Endothelial cell of hepatic sinusoid (primary cell): ENCODE measurements around the gene EPS8L3.
"Not testable (repeated sequence)": the region's sequence is repeated elsewhere in the genome, so short reads cannot be mapped to it uniquely, and the experiment has no call there.

Source experiments
- in situ Hi-C: cut with HindIII; loops from 2 replicates; pipeline ENCODE4 v1.10.0; 2017; ENCODE audit warnings: low sequenced_read_pairs

EPS8L3 gene

GRCh38 chr1:109750920-109751319, 12.8 kb downstream of the EPS8L3 start:
- in situ Hi-C loops, result loop anchor here (25.0 kb wide), 1 partner anchor 214 kb away; the partner anchor contains the start of genes GNAI3 and GPR61

GRCh38 chr1:109750241-109750882, 13.4 kb downstream of the EPS8L3 start:
- in situ Hi-C loops, result loop anchor here (25.0 kb wide), 1 partner anchor 213 kb away; the partner anchor contains the start of genes GNAI3 and GPR61

GRCh38 chr1:109749221-109749620, 14.5 kb downstream of the EPS8L3 start:
- in situ Hi-C loops, result no loop called here

GRCh38 chr1:109748311-109748710, 15.4 kb downstream of the EPS8L3 start:
- in situ Hi-C loops, result not testable (repeated sequence)

- in situ Hi-C loops, result no loop called here
These were observed 22.9 kb downstream of the EPS8L3 start, which contains the start of gene GSTM3 for GRCh38 chr1:109740615-109741373. TSS of gene GSTM3 (minus strand) at chr1:109741038. CDS start at chr1:109740287, 751 bp downstream.

GRCh38 chr1:109739738-109740614, 23.7 kb downstream of the EPS8L3 start:
- in situ Hi-C loops, result no loop called here

GRCh38 chr1:109733236-109733870, 30.4 kb downstream of the EPS8L3 start:
- in situ Hi-C loops, result no loop called here

- in situ Hi-C loops, result no loop called here
These were observed 31.3 kb downstream of the EPS8L3 start for GRCh38 chr1:109732390-109732881.

GRCh38 chr1:109730666-109731065, 33.1 kb downstream of the EPS8L3 start:
- in situ Hi-C loops, result no loop called here

GRCh38 chr1:109728870-109729269, 34.9 kb downstream of the EPS8L3 start:
- in situ Hi-C loops, result loop anchor here (5.0 kb wide), 1 partner anchor 82 kb away; no protein-coding TSS in a partner anchor

- in situ Hi-C loops, result loop anchor here (5.0 kb wide), 1 partner anchor 80 kb away; no protein-coding TSS in a partner anchor
These were observed 36.9 kb downstream of the EPS8L3 start for GRCh38 chr1:109726728-109727373.

- in situ Hi-C loops, result loop anchor here (5.0 kb wide), 1 partner anchor 79 kb away; no protein-coding TSS in a partner anchor
These were observed 37.7 kb downstream of the EPS8L3 start for GRCh38 chr1:109726007-109726406.

GRCh38 chr1:109725510-109725909, 38.2 kb downstream of the EPS8L3 start:
- in situ Hi-C loops, result loop anchor here (5.0 kb wide), 1 partner anchor 78 kb away; no protein-coding TSS in a partner anchor

GRCh38 chr1:109724933-109725332, 38.8 kb downstream of the EPS8L3 start:
- in situ Hi-C loops, result loop anchor here (5.0 kb wide), 1 partner anchor 78 kb away; no protein-coding TSS in a partner anchor

- in situ Hi-C loops, result no loop called here
These were observed 40.6 kb downstream of the EPS8L3 start for GRCh38 chr1:109722908-109723691.

- in situ Hi-C loops, result no loop called here
These were observed 41.8 kb downstream of the EPS8L3 start for GRCh38 chr1:109721971-109722370.

- in situ Hi-C loops, result no loop called here
These were observed 42.7 kb downstream of the EPS8L3 start for GRCh38 chr1:109721042-109721441.

- in situ Hi-C loops, result no loop called here
These were observed 44.3 kb downstream of the EPS8L3 start for GRCh38 chr1:109719337-109719837.

- in situ Hi-C loops, result no loop called here
These were observed 45.2 kb downstream of the EPS8L3 start for GRCh38 chr1:109718495-109718894.
